ENCODE data around the gene TTBK2. TPM values are rescaled to one million over a fixed set of nuclear protein-coding genes. Genes with fewer than 3 reads are reported as not detected.

Gene TTBK2
- polyA plus RNA-seq, 4 donors = 0.45 to 5.3 (median 1.4) TPM

- WGBS, 3 donors = 60 to 73% (median 60%) methylated on average over 2 of the region's 2 CpGs
- H3K4me1 ChIP-seq (ENCODE audit: control insufficient read depth in 3 of 3, insufficient read depth in 2 of 3, low read depth in 1 of 3, low read length in 2 of 3) = no peaks in the 10 kb centered on the region
- FAIRE-seq (no peak), DNase-seq (no peak)
- H3K36me3 ChIP-seq (ENCODE audit: control insufficient read depth in 3 of 3, insufficient read depth in 2 of 3, low read depth in 1 of 3, low read length in 3 of 3) = peaks cover 0 to 6% (median 0%) of the 10 kb centered on the region in 3 donors
- no peak overlapping the region for H3K27ac ChIP-seq (ENCODE audit: low read depth in 1 of 3, low read length in 2 of 3)
- H3K4me3 ChIP-seq (ENCODE audit: low read depth in 1 of 3, low read length in 3 of 3) = no peak overlapping the region
- H3K27me3 ChIP-seq (ENCODE audit: control insufficient read depth in 3 of 3, insufficient read depth in 3 of 3, low read length in 3 of 3) = no peaks in the 10 kb centered on the region
- no peaks in the 10 kb centered on the region for H3K9me3 ChIP-seq (ENCODE audit: control insufficient read depth in 2 of 2, insufficient read depth in 1 of 2, low read depth in 1 of 2, low read length in 1 of 2)
Measured at GRCh38 chr15:42707068-42707467, 213.5 kb downstream of the TTBK2 start.

GRCh38 chr15:42705336-42705735 lies 215.2 kb downstream of the TTBK2 start:
- H3K27me3 ChIP-seq (ENCODE audit: control insufficient read depth in 3 of 3, insufficient read depth in 3 of 3, low read length in 3 of 3) = no peaks in the 10 kb centered on the region
- H3K36me3 ChIP-seq (ENCODE audit: control insufficient read depth in 3 of 3, insufficient read depth in 2 of 3, low read depth in 1 of 3, low read length in 3 of 3) = peaks cover 0 to 6% (median 0%) of the 10 kb centered on the region in 3 donors
- no peak for FAIRE-seq
- no peak overlapping the region for H3K4me3 ChIP-seq (ENCODE audit: low read depth in 1 of 3, low read length in 3 of 3)
- no peaks in the 10 kb centered on the region for H3K9me3 ChIP-seq (ENCODE audit: control insufficient read depth in 2 of 2, insufficient read depth in 1 of 2, low read depth in 1 of 2, low read length in 1 of 2)
- no peak for DNase-seq
- H3K4me1 ChIP-seq (ENCODE audit: control insufficient read depth in 3 of 3, insufficient read depth in 2 of 3, low read depth in 1 of 3, low read length in 2 of 3) = no peaks in the 10 kb centered on the region
- 95 to 98% (median 97%) methylated on average over 5 of the region's 5 CpGs for WGBS, 3 donors
- H3K27ac ChIP-seq (ENCODE audit: low read depth in 1 of 3, low read length in 2 of 3) = no peak overlapping the region

GRCh38 chr15:42704492-42704926 lies 216.1 kb downstream of the TTBK2 start:
- no peaks in the 10 kb centered on the region for H3K27me3 ChIP-seq (ENCODE audit: control insufficient read depth in 3 of 3, insufficient read depth in 3 of 3, low read length in 3 of 3)
- H3K9me3 ChIP-seq (ENCODE audit: control insufficient read depth in 2 of 2, insufficient read depth in 1 of 2, low read depth in 1 of 2, low read length in 1 of 2) = no peaks in the 10 kb centered on the region
- 23 to 32% (median 24%) methylated on average over 4 of the region's 4 CpGs for WGBS, 3 donors
- H3K4me3 ChIP-seq (ENCODE audit: low read depth in 1 of 3, low read length in 3 of 3) = no peak overlapping the region
- no peaks in the 10 kb centered on the region for H3K4me1 ChIP-seq (ENCODE audit: control insufficient read depth in 3 of 3, insufficient read depth in 2 of 3, low read depth in 1 of 3, low read length in 2 of 3)
- peaks cover 0 to 6% (median 0%) of the 10 kb centered on the region in 3 donors for H3K36me3 ChIP-seq (ENCODE audit: control insufficient read depth in 3 of 3, insufficient read depth in 2 of 3, low read depth in 1 of 3, low read length in 3 of 3)
- FAIRE-seq (no peak), DNase-seq (peak; percentile 73 to 78)
- no peak overlapping the region for H3K27ac ChIP-seq (ENCODE audit: low read depth in 1 of 3, low read length in 2 of 3)

DNA sequence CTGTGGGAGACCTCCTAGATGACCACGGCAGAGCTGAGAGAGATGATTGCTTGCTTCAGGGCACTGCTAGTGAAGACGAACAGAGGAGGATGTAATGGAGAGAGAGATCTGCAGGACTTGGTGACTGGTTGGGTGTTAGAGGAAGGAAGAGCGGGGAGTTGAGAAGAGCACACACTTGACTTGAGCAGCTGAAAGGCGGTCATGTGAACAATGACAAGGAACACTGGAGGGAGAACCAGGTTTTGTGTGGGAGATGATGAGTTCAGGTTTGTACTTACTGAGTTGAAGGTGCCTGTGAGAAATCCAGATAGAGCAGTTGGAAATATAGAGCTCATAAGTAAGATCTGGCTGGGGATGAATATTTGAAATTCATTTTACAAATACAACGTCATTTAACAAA lies 224.0 kb downstream of the TTBK2 start:
- H3K27me3 ChIP-seq (ENCODE audit: control insufficient read depth in 3 of 3, insufficient read depth in 3 of 3, low read length in 3 of 3) = no peaks in the 10 kb centered on the region
- H3K27ac ChIP-seq (ENCODE audit: low read depth in 1 of 3, low read length in 2 of 3) = no peak overlapping the region
- 85 to 91% (median 91%) methylated on average over 5 of the region's 5 CpGs for WGBS, 3 donors
- DNase-seq (no peak), FAIRE-seq (no peak)
- H3K4me1 ChIP-seq (ENCODE audit: control insufficient read depth in 3 of 3, insufficient read depth in 2 of 3, low read depth in 1 of 3, low read length in 2 of 3) = no peaks in the 10 kb centered on the region
- H3K36me3 ChIP-seq (ENCODE audit: control insufficient read depth in 3 of 3, insufficient read depth in 2 of 3, low read depth in 1 of 3, low read length in 3 of 3) = peaks cover 0 to 32% (median 0%) of the 10 kb centered on the region in 3 donors
- H3K4me3 ChIP-seq (ENCODE audit: low read depth in 1 of 3, low read length in 3 of 3) = no peak overlapping the region
- H3K9me3 ChIP-seq (ENCODE audit: control insufficient read depth in 2 of 2, insufficient read depth in 1 of 2, low read depth in 1 of 2, low read length in 1 of 2) = no peaks in the 10 kb centered on the region

- Histone ChIP-seq H3K36me3 (ENCODE audit: control insufficient read depth in 3 of 3, insufficient read depth in 2 of 3, low read depth in 1 of 3, low read length in 3 of 3) (peaks cover 0 to 32% (median 0%) of the 10 kb centered on the region in 3 donors), H3K4me3 (ENCODE audit: low read depth in 1 of 3, low read length in 3 of 3) (no peak overlapping the region), H3K27me3 (ENCODE audit: control insufficient read depth in 3 of 3, insufficient read depth in 3 of 3, low read length in 3 of 3) (no peaks in the 10 kb centered on the region), H3K9me3 (ENCODE audit: control insufficient read depth in 2 of 2, insufficient read depth in 1 of 2, low read depth in 1 of 2, low read length in 1 of 2) (no peaks in the 10 kb centered on the region), H3K27ac (ENCODE audit: low read depth in 1 of 3, low read length in 2 of 3) (no peak overlapping the region), H3K4me1 (ENCODE audit: control insufficient read depth in 3 of 3, insufficient read depth in 2 of 3, low read depth in 1 of 3, low read length in 2 of 3) (no peaks in the 10 kb centered on the region)
- no peak for FAIRE-seq
- no peak for DNase-seq
- 84 to 87% (median 87%) methylated on average over 6 of the region's 6 CpGs for WGBS, 3 donors
Measured at GRCh38 chr15:42695527-42696071, 225.0 kb downstream of the TTBK2 start.

- DNase-seq = no peak
- Histone ChIP-seq H3K4me1 (ENCODE audit: control insufficient read depth in 3 of 3, insufficient read depth in 2 of 3, low read depth in 1 of 3, low read length in 2 of 3) (no peaks in the 10 kb centered on the region), H3K9me3 (ENCODE audit: control insufficient read depth in 2 of 2, insufficient read depth in 1 of 2, low read depth in 1 of 2, low read length in 1 of 2) (no peaks in the 10 kb centered on the region), H3K27me3 (ENCODE audit: control insufficient read depth in 3 of 3, insufficient read depth in 3 of 3, low read length in 3 of 3) (no peaks in the 10 kb centered on the region), H3K27ac (ENCODE audit: low read depth in 1 of 3, low read length in 2 of 3) (no peak overlapping the region), H3K4me3 (ENCODE audit: low read depth in 1 of 3, low read length in 3 of 3) (no peak overlapping the region), H3K36me3 (ENCODE audit: control insufficient read depth in 3 of 3, insufficient read depth in 2 of 3, low read depth in 1 of 3, low read length in 3 of 3) (peaks cover 0 to 36% (median 0%) of the 10 kb centered on the region in 3 donors)
- FAIRE-seq = no peak
- WGBS, 3 donors = 94 to 96% (median 95%) methylated on average over 10 of the region's 10 CpGs
Measured at GRCh38 chr15:42694398-42694797, 226.2 kb downstream of the TTBK2 start.

GRCh38 chr15:42693942-42694341 lies 226.6 kb downstream of the TTBK2 start:
- 96 to 97% (median 97%) methylated on average over 6 of the region's 6 CpGs for WGBS, 3 donors
- FAIRE-seq (no peak), DNase-seq (no peak)
- H3K27me3 ChIP-seq (ENCODE audit: control insufficient read depth in 3 of 3, insufficient read depth in 3 of 3, low read length in 3 of 3) = no peaks in the 10 kb centered on the region
- no peaks in the 10 kb centered on the region for H3K4me1 ChIP-seq (ENCODE audit: control insufficient read depth in 3 of 3, insufficient read depth in 2 of 3, low read depth in 1 of 3, low read length in 2 of 3)
- H3K4me3 ChIP-seq (ENCODE audit: low read depth in 1 of 3, low read length in 3 of 3) = no peak overlapping the region
- H3K36me3 ChIP-seq (ENCODE audit: control insufficient read depth in 3 of 3, insufficient read depth in 2 of 3, low read depth in 1 of 3, low read length in 3 of 3) = peaks cover 0 to 38% (median 0%) of the 10 kb centered on the region in 3 donors
- H3K9me3 ChIP-seq (ENCODE audit: control insufficient read depth in 2 of 2, insufficient read depth in 1 of 2, low read depth in 1 of 2, low read length in 1 of 2) = no peaks in the 10 kb centered on the region
- no peak overlapping the region for H3K27ac ChIP-seq (ENCODE audit: low read depth in 1 of 3, low read length in 2 of 3)

- 91 to 98% (median 94%) methylated on average over 6 of the region's 6 CpGs for WGBS, 3 donors
- H3K4me1 ChIP-seq (ENCODE audit: control insufficient read depth in 3 of 3, insufficient read depth in 2 of 3, low read depth in 1 of 3, low read length in 2 of 3) = no peaks in the 10 kb centered on the region
- no peak overlapping the region for H3K27ac ChIP-seq (ENCODE audit: low read depth in 1 of 3, low read length in 2 of 3)
- no peaks in the 10 kb centered on the region for H3K9me3 ChIP-seq (ENCODE audit: control insufficient read depth in 2 of 2, insufficient read depth in 1 of 2, low read depth in 1 of 2, low read length in 1 of 2)
- FAIRE-seq (no peak), DNase-seq (no peak)
- H3K4me3 ChIP-seq (ENCODE audit: low read depth in 1 of 3, low read length in 3 of 3) = no peak overlapping the region
- H3K27me3 ChIP-seq (ENCODE audit: control insufficient read depth in 3 of 3, insufficient read depth in 3 of 3, low read length in 3 of 3) = no peaks in the 10 kb centered on the region
- H3K36me3 ChIP-seq (ENCODE audit: control insufficient read depth in 3 of 3, insufficient read depth in 2 of 3, low read depth in 1 of 3, low read length in 3 of 3) = peaks cover 0 to 40% (median 0%) of the 10 kb centered on the region in 3 donors
Measured at GRCh38 chr15:42693496-42693895, 227.1 kb downstream of the TTBK2 start.

- Histone ChIP-seq H3K36me3 (ENCODE audit: control insufficient read depth in 3 of 3, insufficient read depth in 2 of 3, low read depth in 1 of 3, low read length in 3 of 3) (peaks cover 0 to 40% (median 0%) of the 10 kb centered on the region in 3 donors), H3K4me1 (ENCODE audit: control insufficient read depth in 3 of 3, insufficient read depth in 2 of 3, low read depth in 1 of 3, low read length in 2 of 3) (no peaks in the 10 kb centered on the region), H3K9me3 (ENCODE audit: control insufficient read depth in 2 of 2, insufficient read depth in 1 of 2, low read depth in 1 of 2, low read length in 1 of 2) (no peaks in the 10 kb centered on the region), H3K4me3 (ENCODE audit: low read depth in 1 of 3, low read length in 3 of 3) (no peak overlapping the region), H3K27ac (ENCODE audit: low read depth in 1 of 3, low read length in 2 of 3) (no peak overlapping the region), H3K27me3 (ENCODE audit: control insufficient read depth in 3 of 3, insufficient read depth in 3 of 3, low read length in 3 of 3) (no peaks in the 10 kb centered on the region)
- no peak for DNase-seq
- WGBS, 3 donors = 87 to 90% (median 89%) methylated on average over 4 of the region's 4 CpGs
- no peak for FAIRE-seq
Measured at GRCh38 chr15:42692997-42693396, 227.6 kb downstream of the TTBK2 start.
